ENCODE measurements around the gene TTLL7. TPM values are rescaled to one million over a fixed set of nuclear protein-coding genes. Genes with fewer than 3 reads are reported as not detected.
A peak's percentile ranks its signal among the peaks of the same experiment; 100 is the strongest.

TTLL7 gene
- not detected in 2 replicates for total RNA-seq (2014; rRNA removed; shearing (Covaris generic))

- in situ Hi-C loops (cut with HindIII; ENCODE audit: low sequenced_read_pairs) = no loop called here
- DNase-seq (ENCODE audit: low spot score) = peak; percentile 57
Observed at GRCh38 chr1:83998498-83999315, at the start of gene TTLL7. TTLL7 (minus strand) TSS chr1:83999132; CDS start chr1:83952211, 46,921 bp downstream.

- in situ Hi-C loops (cut with HindIII; ENCODE audit: low sequenced_read_pairs) = no loop called here
- no peak for DNase-seq (ENCODE audit: low spot score)
Observed at GRCh38 chr1:84042461-84042860, 43.5 kb upstream of the TTLL7 start.

DNA sequence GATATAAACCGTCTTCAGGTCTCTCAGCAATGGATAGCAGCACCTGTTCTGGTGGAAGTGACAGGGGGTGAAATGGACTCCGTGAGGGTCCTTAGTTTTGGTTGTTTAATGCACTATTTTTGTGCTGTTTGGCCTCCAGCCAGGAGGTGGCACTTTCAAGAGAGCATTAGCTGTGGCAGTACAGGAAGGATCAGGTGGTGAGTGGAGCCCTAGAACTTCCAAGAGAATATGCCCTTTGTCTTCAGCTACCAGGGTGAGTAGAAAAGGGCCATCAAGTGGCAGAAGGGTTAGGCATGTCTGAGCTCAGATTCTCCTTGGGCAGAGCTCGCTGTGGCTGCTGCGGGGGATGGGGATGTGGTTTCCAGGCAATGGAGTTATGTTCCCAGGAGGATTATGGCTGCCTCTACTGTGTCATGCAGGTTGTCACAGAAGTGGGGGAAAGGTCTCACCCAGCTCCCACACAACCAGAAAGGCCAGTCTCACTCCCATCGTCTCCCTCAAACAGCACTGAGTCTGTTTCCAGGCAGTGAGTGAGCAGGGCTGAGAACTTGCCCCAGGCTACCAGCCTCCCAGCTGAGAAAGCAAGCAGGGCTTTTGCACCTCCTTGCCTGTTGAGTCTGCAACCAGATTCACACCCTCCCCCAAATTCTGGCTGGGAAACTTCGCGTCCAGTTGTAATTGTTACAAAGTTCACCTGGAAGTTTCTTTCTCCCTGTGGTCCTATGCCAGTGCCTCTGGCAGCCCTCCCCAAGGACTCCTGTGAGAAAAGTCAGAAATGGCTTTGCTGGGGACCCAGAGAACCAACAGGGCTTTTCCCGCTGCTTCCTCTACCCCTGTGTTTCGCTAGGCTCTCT, 39.1 kb upstream of the TTLL7 start:
- in situ Hi-C loops (cut with HindIII; ENCODE audit: low sequenced_read_pairs) = no loop called here
- DNase-seq (ENCODE audit: low spot score) = no peak

- DNase-seq (ENCODE audit: low spot score) = no peak
Observed at GRCh38 chr1:84031802-84032327, 32.9 kb upstream of the TTLL7 start.

DNA sequence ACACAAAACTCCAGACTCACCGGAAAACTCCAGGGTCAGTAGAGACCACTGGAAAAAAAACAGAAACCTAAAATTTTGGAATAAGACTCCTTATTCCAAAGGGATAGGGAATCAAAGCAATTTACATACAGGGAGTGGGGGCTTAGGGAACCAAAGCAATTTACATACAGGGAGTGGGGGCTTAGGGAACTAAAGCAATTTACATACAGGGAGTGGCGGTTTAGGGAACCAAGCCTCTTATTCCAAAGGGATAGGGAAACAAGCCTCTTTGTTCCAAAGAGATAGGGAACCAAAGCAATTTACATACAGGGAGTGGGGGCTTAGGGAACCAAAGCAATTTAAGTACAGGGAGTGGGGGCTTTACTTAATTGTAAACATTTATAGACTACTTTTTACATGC, 28.4 kb upstream of the TTLL7 start:
- in situ Hi-C loops (cut with HindIII; ENCODE audit: low sequenced_read_pairs) = no loop called here
- no peak for DNase-seq (ENCODE audit: low spot score)

More at GRCh38 chr1:84031802-84032327, 32.9 kb upstream of the TTLL7 start:
- in situ Hi-C loops (cut with HindIII; ENCODE audit: low sequenced_read_pairs) = no loop called here

GRCh38 chr1:84025966-84026365, 27.0 kb upstream of the TTLL7 start:
- in situ Hi-C loops (cut with HindIII; ENCODE audit: low sequenced_read_pairs) = no loop called here
- no peak for DNase-seq (ENCODE audit: low spot score)

GRCh38 chr1:84021822-84022221, 22.9 kb upstream of the TTLL7 start:
- in situ Hi-C loops (cut with HindIII; ENCODE audit: low sequenced_read_pairs) = no loop called here
- no peak for DNase-seq (ENCODE audit: low spot score)

GRCh38 chr1:84020151-84020550, 21.2 kb upstream of the TTLL7 start:
- no peak for DNase-seq (ENCODE audit: low spot score)
- in situ Hi-C loops (cut with HindIII; ENCODE audit: low sequenced_read_pairs) = no loop called here

DNA sequence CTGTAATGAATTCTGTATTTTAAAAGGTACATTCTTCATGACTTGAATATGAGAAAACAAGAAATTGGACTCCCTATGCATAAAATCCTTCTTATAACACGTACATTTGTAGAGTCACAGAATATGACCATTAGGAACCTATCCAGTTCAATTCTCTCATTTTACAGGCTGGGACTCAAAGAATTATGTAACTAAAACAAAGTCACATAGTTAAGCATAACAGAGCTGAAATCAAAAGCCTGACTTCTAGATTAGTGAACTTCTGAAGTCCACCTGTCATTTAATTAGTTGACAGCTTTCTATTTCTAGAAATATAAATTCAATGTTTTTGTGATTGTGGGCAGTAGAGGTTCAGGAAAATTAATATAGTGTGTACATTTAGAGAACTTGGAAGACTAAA, 20.3 kb upstream of the TTLL7 start:
- in situ Hi-C loops (cut with HindIII; ENCODE audit: low sequenced_read_pairs) = no loop called here
- DNase-seq (ENCODE audit: low spot score) = no peak

- no peak for DNase-seq (ENCODE audit: low spot score)
- in situ Hi-C loops (cut with HindIII; ENCODE audit: low sequenced_read_pairs) = no loop called here
Observed at GRCh38 chr1:84013708-84014107, 14.8 kb upstream of the TTLL7 start.

DNA sequence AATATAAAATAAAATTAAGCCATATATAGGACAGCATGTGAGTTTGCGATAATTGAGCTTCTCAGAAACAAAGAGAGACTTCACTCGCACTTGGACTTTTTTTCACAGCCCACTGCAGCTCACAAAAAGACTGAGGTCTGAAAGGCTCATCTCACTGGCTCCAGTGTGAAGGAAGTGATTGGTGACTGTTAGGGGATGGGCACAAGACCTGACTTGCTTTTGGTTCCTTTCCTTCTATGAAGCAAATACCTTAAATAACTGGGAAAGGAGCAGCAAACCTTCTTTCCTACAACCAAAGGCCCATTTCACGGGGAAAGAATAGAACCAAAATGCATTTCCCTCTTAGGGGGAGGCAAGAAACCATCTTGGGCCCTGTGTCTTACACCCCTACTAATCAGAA, 13.1 kb upstream of the TTLL7 start:
- in situ Hi-C loops (cut with HindIII; ENCODE audit: low sequenced_read_pairs) = no loop called here
- DNase-seq (ENCODE audit: low spot score) = no peak

DNA sequence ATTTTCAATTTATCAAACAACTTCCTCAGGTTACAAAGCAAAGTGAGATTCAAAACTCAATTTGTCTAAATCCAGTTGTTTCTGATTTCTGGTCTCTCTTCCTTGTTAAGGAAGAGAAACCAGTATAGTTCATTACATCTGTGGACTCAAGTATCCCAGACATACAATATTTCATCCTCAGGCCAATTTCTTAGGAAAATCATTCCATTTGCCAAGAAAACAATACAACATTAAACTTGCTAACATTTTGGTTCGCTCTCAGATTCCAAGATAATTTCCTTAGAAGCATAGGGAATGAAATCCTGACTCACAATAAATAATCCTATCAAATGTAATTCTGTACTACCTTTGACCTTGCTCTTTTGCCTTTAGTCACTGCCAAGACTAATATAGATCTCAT, 11.2 kb upstream of the TTLL7 start:
- no peak for DNase-seq (ENCODE audit: low spot score)
- in situ Hi-C loops (cut with HindIII; ENCODE audit: low sequenced_read_pairs) = no loop called here

DNA sequence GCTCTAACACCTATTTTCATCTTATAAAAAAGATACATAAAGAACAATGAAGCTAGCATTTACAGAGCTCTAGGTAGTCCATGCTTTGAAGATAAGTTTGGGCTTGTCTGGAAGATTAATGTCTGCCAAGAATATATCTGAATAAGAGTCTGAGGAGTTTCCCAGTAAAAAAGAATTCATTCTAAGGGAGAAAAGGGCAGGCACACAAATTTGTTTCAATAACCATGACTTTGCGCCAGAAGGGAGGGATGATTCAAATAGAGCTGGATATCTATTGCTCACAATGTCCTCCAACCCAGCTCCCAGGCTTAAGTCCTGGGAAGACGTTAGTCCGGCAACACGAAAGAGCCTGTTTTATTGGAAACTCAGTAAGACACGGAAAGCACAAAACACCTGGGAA, 9.7 kb upstream of the TTLL7 start:
- in situ Hi-C loops (cut with HindIII; ENCODE audit: low sequenced_read_pairs) = no loop called here
- no peak for DNase-seq (ENCODE audit: low spot score)

- in situ Hi-C loops (cut with HindIII; ENCODE audit: low sequenced_read_pairs) = no loop called here
Observed at GRCh38 chr1:84006591-84006990, 7.7 kb upstream of the TTLL7 start.

DNA sequence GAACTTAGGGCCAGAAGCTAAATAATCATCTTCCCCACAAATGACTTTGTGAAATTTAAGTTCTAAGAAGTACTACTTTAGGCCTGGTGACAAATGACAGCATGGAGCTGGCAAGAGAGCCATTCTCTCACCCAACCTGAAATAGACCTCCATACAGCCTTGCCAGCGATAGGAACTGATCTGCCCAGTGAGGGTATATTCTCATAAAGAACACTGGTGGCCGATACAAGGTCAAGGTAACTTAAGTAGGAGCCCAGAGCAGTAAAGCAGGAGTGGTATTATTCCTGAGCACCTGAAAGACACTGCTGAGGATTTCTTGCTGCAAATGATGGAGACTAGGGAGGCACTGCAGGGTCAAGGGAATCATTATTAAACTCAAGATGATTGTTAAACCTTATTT, 2.6 kb upstream of the TTLL7 start:
- peak; percentile 70 for DNase-seq (ENCODE audit: low spot score)
- in situ Hi-C loops (cut with HindIII; ENCODE audit: low sequenced_read_pairs) = no loop called here

More at GRCh38 chr1:84006591-84006990, 7.7 kb upstream of the TTLL7 start:
- DNase-seq (ENCODE audit: low spot score) = no peak

DNA sequence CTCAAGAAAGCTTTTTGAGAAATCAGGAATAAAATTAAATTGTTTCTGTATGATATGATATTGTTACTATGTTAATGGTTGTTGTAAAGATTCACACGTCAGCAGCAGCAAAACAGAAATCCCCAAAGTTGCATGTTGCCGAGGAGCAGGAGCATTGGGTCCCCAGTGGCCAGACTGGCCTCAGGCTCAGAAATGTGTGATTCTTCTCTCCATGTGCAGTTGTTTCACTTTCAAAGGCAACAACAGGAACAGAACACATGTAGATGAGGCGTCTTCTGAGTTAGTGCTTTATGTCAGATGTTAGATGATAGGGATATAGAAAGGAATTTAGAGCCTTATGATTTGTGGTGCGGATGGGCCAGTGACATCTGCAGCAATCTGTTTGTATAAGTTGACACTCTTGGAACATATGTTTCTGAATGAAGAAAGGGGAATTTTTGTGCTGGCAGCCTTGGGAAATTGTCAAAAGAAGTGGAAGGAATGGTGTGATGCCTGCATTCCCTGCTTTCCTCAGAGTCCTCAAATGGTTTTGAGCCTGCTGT, 2.1 kb upstream of the TTLL7 start:
- in situ Hi-C loops (cut with HindIII; ENCODE audit: low sequenced_read_pairs) = no loop called here
- DNase-seq (ENCODE audit: low spot score) = peak; percentile 72

GRCh38 chr1:84000196-84000885, 1.4 kb upstream of the TTLL7 start:
- DNase-seq (ENCODE audit: low spot score) = peak; percentile 65
- in situ Hi-C loops (cut with HindIII; ENCODE audit: low sequenced_read_pairs) = no loop called here

GRCh38 chr1:83999316-83999819, 436 bp upstream of the TTLL7 start:
- peak; percentile 92 for DNase-seq (ENCODE audit: low spot score)
- in situ Hi-C loops (cut with HindIII; ENCODE audit: low sequenced_read_pairs) = no loop called here

GRCh38 chr1:83998205-83998497, 781 bp downstream of the TTLL7 start:
- DNase-seq (ENCODE audit: low spot score) = no peak
- in situ Hi-C loops (cut with HindIII; ENCODE audit: low sequenced_read_pairs) = no loop called here
